SJCRH30 (cell line): ENCODE data around the gene RSRC1. TPM values are rescaled to one million over a fixed set of nuclear protein-coding genes. Genes with fewer than 3 reads are reported as not detected.
"Not testable (repeated sequence)": the region's sequence is repeated elsewhere in the genome, so short reads cannot be mapped to it uniquely, and the experiment has no call there.

Experiments used
- DNase-seq, 2 experiments: peaks; one replicate each; pipeline ENCODE4 v3.0.0-alpha.2; 2015 to 2020
- H3K27ac ChIP-seq: fragments of 250-450 bp; sonication (Bioruptor Pico); 2 replicates; pipeline ENCODE4 v1.5.1; 2020; ENCODE audit warnings: mild to moderate bottlenecking, moderate library complexity
- H3K27me3 ChIP-seq: fragments of 250-450 bp; sonication (Bioruptor Pico); 2 replicates; pipeline ENCODE4 v1.5.1; 2020; ENCODE audit warnings: mild to moderate bottlenecking, moderate library complexity
- H3K36me3 ChIP-seq: fragments of 250-450 bp; sonication (Bioruptor Pico); 2 replicates; pipeline ENCODE4 v1.5.1; 2020; ENCODE audit warnings: mild to moderate bottlenecking, moderate library complexity
- H3K4me1 ChIP-seq: fragments of 250-450 bp; sonication (Bioruptor Pico); 2 replicates; pipeline ENCODE4 v1.5.1; 2020; ENCODE audit warnings: mild to moderate bottlenecking, moderate library complexity
- H3K4me3 ChIP-seq: fragments of 250-450 bp; sonication (Bioruptor Pico); 2 replicates; pipeline ENCODE4 v1.5.1; 2020; ENCODE audit warnings: mild to moderate bottlenecking, moderate library complexity
- H3K9me3 ChIP-seq: fragments of 250-450 bp; sonication (Bioruptor Pico); replicated peaks from 2 replicates; pipeline ENCODE4 v1.5.1; 2020; ENCODE audit warnings: mild to moderate bottlenecking, moderate library complexity
- total RNA-seq: library from RNA; depleted of rRNA; stranded (reverse); fragments of >200 nt; shearing (Covaris generic); gene quantifications from 2 replicates; pipeline ENCODE4 v1.2.3, GENCODE V29; 2014

Gene RSRC1
- total RNA-seq, 1 experiment from 2014 or later, result 57.2 TPM

GRCh38 chr3:158471639-158472294, 361.9 kb downstream of the RSRC1 start:
- Histone ChIP-seq H3K9me3 (no peaks in the 10 kb centered on the region), H3K4me3 (no peak overlapping the region), H3K27me3 (no peaks in the 10 kb centered on the region), H3K4me1 (no peaks in the 10 kb centered on the region), H3K36me3 (no peaks in the 10 kb centered on the region), H3K27ac (no peak overlapping the region)
- no peak for DNase-seq

GRCh38 chr3:158479051-158479450, 369.2 kb downstream of the RSRC1 start:
- Histone ChIP-seq H3K4me3 (no peak overlapping the region), H3K4me1 (no peaks in the 10 kb centered on the region), H3K9me3 (no peaks in the 10 kb centered on the region), H3K27ac (no peak overlapping the region), H3K27me3 (no peaks in the 10 kb centered on the region), H3K36me3 (no peaks in the 10 kb centered on the region)
- no peak for DNase-seq

GRCh38 chr3:158483701-158484235, 373.9 kb downstream of the RSRC1 start:
- no peaks in the 10 kb centered on the region for H3K27me3 ChIP-seq
- no peaks in the 10 kb centered on the region for H3K36me3 ChIP-seq
- no peak overlapping the region for H3K4me3 ChIP-seq
- H3K27ac ChIP-seq, result no peak overlapping the region
- no peaks in the 10 kb centered on the region for H3K9me3 ChIP-seq
- H3K4me1 ChIP-seq, result no peaks in the 10 kb centered on the region
- DNase-seq, result no peak

GRCh38 chr3:158486200-158486599, 376.3 kb downstream of the RSRC1 start:
- H3K27ac ChIP-seq, result no peak overlapping the region
- DNase-seq, result no peak
- no peaks in the 10 kb centered on the region for H3K27me3 ChIP-seq
- no peaks in the 10 kb centered on the region for H3K4me1 ChIP-seq
- H3K36me3 ChIP-seq, result no peaks in the 10 kb centered on the region
- H3K9me3 ChIP-seq, result no peaks in the 10 kb centered on the region
- no peak overlapping the region for H3K4me3 ChIP-seq

- DNase-seq, result no peak
- no peaks in the 10 kb centered on the region for H3K36me3 ChIP-seq
- no peak overlapping the region for H3K27ac ChIP-seq
- no peaks in the 10 kb centered on the region for H3K4me1 ChIP-seq
- no peaks in the 10 kb centered on the region for H3K9me3 ChIP-seq
- H3K4me3 ChIP-seq, result no peak overlapping the region
- no peaks in the 10 kb centered on the region for H3K27me3 ChIP-seq
Observed at GRCh38 chr3:158488670-158489069, 378.8 kb downstream of the RSRC1 start.

- H3K27ac ChIP-seq, result no peak overlapping the region
- no peaks in the 10 kb centered on the region for H3K27me3 ChIP-seq
- H3K9me3 ChIP-seq, result no peaks in the 10 kb centered on the region
- H3K4me3 ChIP-seq, result no peak overlapping the region
- no peaks in the 10 kb centered on the region for H3K4me1 ChIP-seq
- DNase-seq, result no peak
- no peaks in the 10 kb centered on the region for H3K36me3 ChIP-seq
Observed at GRCh38 chr3:158489181-158489580, 379.3 kb downstream of the RSRC1 start.

- Histone ChIP-seq H3K36me3 (no peaks in the 10 kb centered on the region), H3K9me3 (no peaks in the 10 kb centered on the region), H3K27me3 (no peaks in the 10 kb centered on the region), H3K27ac (no peak overlapping the region), H3K4me3 (no peak overlapping the region), H3K4me1 (no peaks in the 10 kb centered on the region)
- no peak for DNase-seq
Observed at GRCh38 chr3:158491968-158492367, 382.1 kb downstream of the RSRC1 start.

GRCh38 chr3:158492685-158493084, 382.8 kb downstream of the RSRC1 start:
- Histone ChIP-seq H3K27me3 (no peaks in the 10 kb centered on the region), H3K4me1 (no peaks in the 10 kb centered on the region), H3K36me3 (no peaks in the 10 kb centered on the region), H3K27ac (no peak overlapping the region), H3K4me3 (no peak overlapping the region), H3K9me3 (no peaks in the 10 kb centered on the region)
- no peak for DNase-seq

GRCh38 chr3:158493931-158494330, 384.0 kb downstream of the RSRC1 start:
- no peak for DNase-seq
- H3K4me3 ChIP-seq, result no peak overlapping the region
- H3K27ac ChIP-seq, result no peak overlapping the region
- H3K9me3 ChIP-seq, result no peaks in the 10 kb centered on the region
- H3K36me3 ChIP-seq, result no peaks in the 10 kb centered on the region
- no peaks in the 10 kb centered on the region for H3K27me3 ChIP-seq
- no peaks in the 10 kb centered on the region for H3K4me1 ChIP-seq

- Histone ChIP-seq H3K27ac (no peak overlapping the region), H3K4me1 (no peaks in the 10 kb centered on the region), H3K4me3 (no peak overlapping the region), H3K36me3 (no peaks in the 10 kb centered on the region), H3K9me3 (no peaks in the 10 kb centered on the region), H3K27me3 (no peaks in the 10 kb centered on the region)
- no peak for DNase-seq
Observed at GRCh38 chr3:158494673-158495072, 384.8 kb downstream of the RSRC1 start.

GRCh38 chr3:158495398-158495902, 385.6 kb downstream of the RSRC1 start:
- not testable (repeated sequence) for H3K27ac ChIP-seq, H3K36me3 ChIP-seq, H3K9me3 ChIP-seq, H3K4me3 ChIP-seq, H3K27me3 ChIP-seq, DNase-seq, H3K4me1 ChIP-seq

GRCh38 chr3:158505117-158505516, 395.2 kb downstream of the RSRC1 start:
- no peaks in the 10 kb centered on the region for H3K9me3 ChIP-seq
- H3K4me3 ChIP-seq, result no peak overlapping the region
- H3K27ac ChIP-seq, result no peak overlapping the region
- no peaks in the 10 kb centered on the region for H3K36me3 ChIP-seq
- no peak for DNase-seq
- no peaks in the 10 kb centered on the region for H3K27me3 ChIP-seq
- H3K4me1 ChIP-seq, result no peaks in the 10 kb centered on the region; the same call in 1 of the 2 replicates

- no peaks in the 10 kb centered on the region for H3K36me3 ChIP-seq
- no peak overlapping the region for H3K27ac ChIP-seq
- H3K4me1 ChIP-seq, result no peaks in the 10 kb centered on the region; the same call in 1 of the 2 replicates
- H3K27me3 ChIP-seq, result no peaks in the 10 kb centered on the region
- H3K9me3 ChIP-seq, result no peaks in the 10 kb centered on the region
- no peak overlapping the region for H3K4me3 ChIP-seq
- DNase-seq, result no peak
Observed at GRCh38 chr3:158506456-158506855, 396.6 kb downstream of the RSRC1 start.

- no peak overlapping the region for H3K27ac ChIP-seq
- no peaks in the 10 kb centered on the region for H3K27me3 ChIP-seq
- peak in 1 of 2 experiments; percentile 4 for DNase-seq
Observed at GRCh38 chr3:158508481-158508880, 398.6 kb downstream of the RSRC1 start.

GRCh38 chr3:158509891-158510290, 400.0 kb downstream of the RSRC1 start:
- Histone ChIP-seq H3K27me3 (no peaks in the 10 kb centered on the region), H3K9me3 (no peaks in the 10 kb centered on the region), H3K4me1 (no peaks in the 10 kb centered on the region; the same call in 1 of the 2 replicates), H3K36me3 (no peaks in the 10 kb centered on the region), H3K4me3 (no peak overlapping the region), H3K27ac (no peak overlapping the region)
- DNase-seq, result no peak

More at GRCh38 chr3:158508481-158508880, 398.6 kb downstream of the RSRC1 start:
- Histone ChIP-seq H3K9me3 (no peaks in the 10 kb centered on the region), H3K36me3 (no peaks in the 10 kb centered on the region), H3K4me3 (no peak overlapping the region), H3K4me1 (no peaks in the 10 kb centered on the region; the same call in 1 of the 2 replicates)

GRCh38 chr3:158516729-158517128, 406.8 kb downstream of the RSRC1 start:
- H3K27ac ChIP-seq, H3K27me3 ChIP-seq, DNase-seq, H3K4me1 ChIP-seq, H3K4me3 ChIP-seq, H3K9me3 ChIP-seq, H3K36me3 ChIP-seq: not testable (repeated sequence)
